ENCODE data around the gene IGSF21.

The IGSF21 gene

DNA sequence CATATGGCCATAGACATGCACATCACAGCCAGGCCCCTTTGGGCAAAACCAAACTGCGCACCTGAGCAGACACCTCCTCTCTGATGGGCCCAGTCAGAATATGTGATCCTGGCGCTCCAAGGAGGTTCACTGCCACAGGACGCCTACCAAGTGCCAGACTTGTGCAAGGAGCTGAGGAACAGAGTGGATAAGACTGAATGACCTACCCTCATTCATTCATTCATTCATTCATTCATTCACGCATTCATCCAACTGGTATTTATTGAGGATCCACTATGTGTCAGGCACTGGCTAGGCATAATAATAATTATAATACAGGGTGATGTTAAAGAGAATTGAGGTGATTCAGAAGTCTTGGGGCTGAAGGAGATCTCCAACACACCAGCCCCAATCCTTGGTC is 2.4 kb upstream of the IGSF21 start:
- DNase-seq: no peak
- TF ChIP-seq, protein P1, sequence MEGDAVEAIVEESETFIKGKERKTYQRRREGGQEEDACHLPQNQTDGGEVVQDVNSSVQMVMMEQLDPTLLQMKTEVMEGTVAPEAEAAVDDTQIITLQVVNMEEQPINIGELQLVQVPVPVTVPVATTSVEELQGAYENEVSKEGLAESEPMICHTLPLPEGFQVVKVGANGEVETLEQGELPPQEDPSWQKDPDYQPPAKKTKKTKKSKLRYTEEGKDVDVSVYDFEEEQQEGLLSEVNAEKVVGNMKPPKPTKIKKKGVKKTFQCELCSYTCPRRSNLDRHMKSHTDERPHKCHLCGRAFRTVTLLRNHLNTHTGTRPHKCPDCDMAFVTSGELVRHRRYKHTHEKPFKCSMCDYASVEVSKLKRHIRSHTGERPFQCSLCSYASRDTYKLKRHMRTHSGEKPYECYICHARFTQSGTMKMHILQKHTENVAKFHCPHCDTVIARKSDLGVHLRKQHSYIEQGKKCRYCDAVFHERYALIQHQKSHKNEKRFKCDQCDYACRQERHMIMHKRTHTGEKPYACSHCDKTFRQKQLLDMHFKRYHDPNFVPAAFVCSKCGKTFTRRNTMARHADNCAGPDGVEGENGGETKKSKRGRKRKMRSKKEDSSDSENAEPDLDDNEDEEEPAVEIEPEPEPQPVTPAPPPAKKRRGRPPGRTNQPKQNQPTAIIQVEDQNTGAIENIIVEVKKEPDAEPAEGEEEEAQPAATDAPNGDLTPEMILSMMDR (IDR thresholded peaks at IDR 0.05; ENCODE audit: low read depth, low read length): no peak
- no peak overlapping the region for H3K27ac ChIP-seq
- no peaks in the 10 kb centered on the region for H3K9me3 ChIP-seq (ENCODE audit: severe bottlenecking)
- no peak overlapping the region for H3K4me3 ChIP-seq (ENCODE audit: low read depth, low read length)
- H3K36me3 ChIP-seq: no peaks in the 10 kb centered on the region
- peaks cover 17% of the 10 kb centered on the region for H3K27me3 ChIP-seq (ENCODE audit: insufficient read depth, low read depth, severe bottlenecking)

DNA sequence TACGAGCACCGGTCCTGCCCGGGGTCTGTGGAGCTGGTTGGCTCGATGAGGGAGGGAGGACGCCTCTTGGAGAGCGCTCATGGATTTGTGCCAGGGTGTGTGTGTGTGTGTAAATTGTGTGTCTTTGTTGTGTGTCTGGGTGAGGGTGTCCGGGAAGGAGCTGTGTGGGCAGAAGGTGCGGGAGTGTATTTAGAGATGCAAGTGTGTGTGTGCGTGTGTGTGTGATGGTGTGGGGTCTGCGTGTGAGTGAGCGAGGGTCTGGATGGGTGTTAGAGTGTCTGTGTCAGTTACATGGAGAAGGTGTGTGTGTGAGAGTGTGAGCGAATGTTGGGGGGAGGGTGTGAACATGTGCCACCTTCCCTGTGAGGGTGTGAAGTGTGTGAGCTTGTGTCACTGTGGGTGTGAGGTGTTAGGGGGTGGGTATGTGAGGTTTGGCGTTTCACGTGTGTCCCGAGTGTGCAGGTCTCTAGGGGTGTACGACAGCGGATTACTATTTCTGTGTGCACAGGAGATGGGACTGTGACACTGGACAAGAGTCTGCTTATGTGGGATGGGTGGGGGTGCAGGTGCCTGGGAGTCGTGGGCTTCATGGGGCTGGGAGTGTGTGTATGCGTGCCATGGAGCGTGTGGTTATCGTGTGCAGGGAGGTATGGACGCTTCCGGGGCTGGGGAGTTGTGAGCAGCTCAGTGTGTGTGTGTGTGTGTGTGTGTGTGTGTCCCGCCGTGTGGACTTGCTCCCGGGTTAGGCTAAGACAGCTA is 880 bp downstream of the IGSF21 start:
- Histone ChIP-seq H3K27me3 (ENCODE audit: insufficient read depth, low read depth, severe bottlenecking) (peaks cover 17% of the 10 kb centered on the region), H3K9me3 (ENCODE audit: severe bottlenecking) (no peaks in the 10 kb centered on the region), H3K27ac (peak overlapping the region; percentile 34), H3K36me3 (no peaks in the 10 kb centered on the region), H3K4me3 (ENCODE audit: low read depth, low read length) (peak overlapping the region; percentile 43)
- TF ChIP-seq, protein P1 (IDR thresholded peaks at IDR 0.05; ENCODE audit: low read depth, low read length): no peak
- DNase-seq: no peak

DNA sequence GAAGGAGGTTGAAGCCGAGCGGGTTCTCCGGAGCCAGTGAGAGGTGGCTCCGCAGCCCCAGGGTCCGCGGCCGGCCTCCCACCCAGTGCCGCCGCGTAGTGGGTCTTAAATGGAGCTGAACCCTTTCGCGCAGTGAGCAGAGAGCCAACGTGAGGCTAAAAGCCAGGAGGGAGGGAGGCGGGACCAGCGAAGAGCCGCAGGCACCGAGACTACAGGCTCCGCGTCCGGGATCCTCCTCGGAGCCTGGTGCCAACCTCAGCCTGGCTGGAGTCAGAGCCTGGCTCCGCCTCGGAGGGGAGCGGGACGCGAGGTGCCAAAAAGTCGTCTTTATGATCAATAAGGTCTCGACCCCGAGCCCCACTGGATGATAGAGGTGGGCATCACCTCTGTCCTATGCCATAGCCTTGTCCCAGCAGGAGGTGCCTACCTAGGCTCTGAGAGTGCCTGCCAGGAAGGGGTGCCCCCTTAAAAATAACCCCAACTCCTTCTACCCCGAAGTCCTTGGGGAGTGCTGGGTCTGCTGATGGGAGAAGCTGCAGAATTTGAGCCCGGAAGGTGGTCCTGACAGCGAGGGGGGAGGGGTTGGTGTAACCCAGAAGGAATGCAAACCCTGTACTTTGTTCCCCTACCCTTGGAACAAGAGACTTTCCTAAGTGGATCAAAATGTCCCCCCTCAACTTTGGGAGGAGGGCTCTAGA is 1.6 kb downstream of the IGSF21 start:
- H3K36me3 ChIP-seq: no peaks in the 10 kb centered on the region
- H3K9me3 ChIP-seq (ENCODE audit: severe bottlenecking): no peaks in the 10 kb centered on the region
- TF ChIP-seq, protein P1 (IDR thresholded peaks at IDR 0.05; ENCODE audit: low read depth, low read length): no peak
- peak; percentile 55 for DNase-seq
- H3K27me3 ChIP-seq (ENCODE audit: insufficient read depth, low read depth, severe bottlenecking): peaks cover 17% of the 10 kb centered on the region
- no peak overlapping the region; the same call in 1 of the 2 replicates for H3K27ac ChIP-seq
- H3K4me3 ChIP-seq (ENCODE audit: low read depth, low read length): peak overlapping the region; percentile 43

DNA sequence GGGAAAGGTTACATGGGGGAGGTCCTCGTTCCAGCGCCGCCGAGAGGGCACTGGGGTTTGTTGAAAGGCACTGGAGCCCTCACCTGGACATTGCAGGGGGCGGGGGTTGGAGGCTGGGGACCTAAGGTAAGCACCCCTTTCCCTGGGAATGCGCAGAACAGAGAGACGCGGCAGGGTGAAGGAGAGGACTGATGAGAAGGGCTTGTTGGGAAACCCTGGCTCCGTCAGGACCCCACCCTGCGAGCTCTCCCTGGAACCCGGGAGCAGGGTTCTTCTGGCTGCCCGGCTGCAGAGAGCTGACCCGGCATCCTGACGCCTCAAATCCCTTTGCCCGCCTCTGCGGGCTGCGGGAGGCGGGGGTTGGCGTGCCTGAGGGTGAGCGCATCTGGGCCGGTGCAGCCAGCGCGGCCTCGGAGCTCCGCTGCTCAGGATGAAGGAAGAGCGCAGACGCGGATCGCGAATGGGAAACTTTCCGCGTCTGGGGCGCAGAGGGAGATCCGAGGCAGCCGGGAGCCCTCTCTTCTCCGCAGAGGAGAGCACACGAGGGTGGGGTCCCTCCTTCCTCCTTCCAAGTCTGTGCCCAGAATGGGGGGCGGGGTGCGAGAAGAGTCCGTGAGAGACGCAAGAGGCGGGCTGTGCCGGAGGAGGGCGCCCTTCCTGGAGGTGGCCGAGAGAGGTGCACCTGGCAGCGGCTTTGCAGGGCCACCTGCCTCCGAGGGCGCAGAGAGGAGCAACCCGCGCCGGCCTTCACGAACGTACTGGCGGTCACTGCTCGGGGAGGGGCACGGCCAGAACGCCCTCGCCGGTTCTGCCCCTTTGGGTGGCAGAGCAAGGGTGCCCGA is 2.4 kb downstream of the IGSF21 start:
- no peaks in the 10 kb centered on the region for H3K9me3 ChIP-seq (ENCODE audit: severe bottlenecking)
- H3K27ac ChIP-seq: peak overlapping the region; percentile 38; the same call in 1 of the 2 replicates
- DNase-seq: peak; percentile 90
- peak overlapping the region; percentile 43 for H3K4me3 ChIP-seq (ENCODE audit: low read depth, low read length)
- H3K36me3 ChIP-seq: no peaks in the 10 kb centered on the region
- TF ChIP-seq, protein P1 (IDR thresholded peaks at IDR 0.05; ENCODE audit: low read depth, low read length): peak; percentile 88
- peaks cover 17% of the 10 kb centered on the region for H3K27me3 ChIP-seq (ENCODE audit: insufficient read depth, low read depth, severe bottlenecking)

DNA sequence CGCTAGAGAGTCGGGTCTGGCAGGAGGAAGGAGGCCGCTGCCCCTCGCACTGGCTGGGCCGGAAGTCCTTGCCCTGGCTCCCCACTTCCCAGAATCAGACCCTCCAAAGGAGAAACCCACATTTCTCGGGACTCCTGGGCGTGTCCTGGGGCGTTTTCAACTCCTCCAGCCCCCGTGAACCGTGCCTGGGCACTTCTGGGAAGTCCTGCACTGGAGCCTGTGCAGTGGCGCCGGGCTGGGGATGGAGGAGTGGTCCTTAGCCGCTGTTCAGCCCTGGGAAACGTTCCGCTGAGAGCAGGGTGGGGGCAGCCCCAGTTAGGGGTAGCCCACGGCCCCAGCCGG is 3.0 kb downstream of the IGSF21 start:
- no peaks in the 10 kb centered on the region for H3K9me3 ChIP-seq (ENCODE audit: severe bottlenecking)
- DNase-seq: no peak
- TF ChIP-seq, protein P1 (IDR thresholded peaks at IDR 0.05; ENCODE audit: low read depth, low read length): no peak
- H3K27me3 ChIP-seq (ENCODE audit: insufficient read depth, low read depth, severe bottlenecking): peaks cover 17% of the 10 kb centered on the region
- H3K4me3 ChIP-seq (ENCODE audit: low read depth, low read length): peak overlapping the region; percentile 43
- H3K36me3 ChIP-seq: no peaks in the 10 kb centered on the region
- H3K27ac ChIP-seq: peak overlapping the region; percentile 38; the same call in 1 of the 2 replicates

Measured in WERI-Rb-1 (cell line).